Endothelial cell of umbilical vein (primary cell): ENCODE measurements around the gene FLRT1. TPM values are rescaled to one million over a fixed set of nuclear protein-coding genes. Genes with fewer than 3 reads are reported as not detected.

Source experiments
- BruUV-seq: library from RNA; stranded (reverse); fragments of 400-500 nt; replicated peaks from 2 replicates; lab custom pipeline; 2021; lab: Mats Ljungman, UMichigan
- CTCF ChIA-PET: fragments of 300-600, 350-600 bp; sonication (Branson Sonifier 250); formaldehyde crosslinking; loops from one replicate; lab custom pipeline; 2021; ENCODE audit warnings: antibody characterized with exemption, inconsistent platforms; lab: Charles Lee
- POLR2A ChIA-PET: fragments of 300-600, 350-600 bp; sonication (Branson Sonifier 250); formaldehyde crosslinking; loops from one replicate; lab custom pipeline; 2021; ENCODE audit warnings: antibody characterized with exemption, inconsistent platforms; lab: Charles Lee
- DNase-seq: peaks from one replicate; pipeline ENCODE4 v3.0.0-alpha.2; 2011; ENCODE audit warnings: low read depth, low spot score
- FAIRE-seq: peaks from 2 replicates; lab custom pipeline; 2011; peaks lifted over from hg19 to GRCh38; lab: Jason Lieb, UNC
- H2AFZ ChIP-seq: 2 replicates; pipeline ENCODE4 v1.6.0; 2012; ENCODE audit warnings: low read depth, low read length, control low read depth, inconsistent platforms
- H3K27ac ChIP-seq: 2 replicates; pipeline ENCODE4 v1.5.1; 2011; ENCODE audit warnings: low read depth, mild to moderate bottlenecking, control low read depth, low read length, moderate library complexity; ENCODE audit not compliant: insufficient read depth
- H3K27me3 ChIP-seq, 2 experiments: 2 replicates each; pipeline versions ENCODE4 v1.6.0 to v1.6.1; 2011; ENCODE audit warnings: low read length in 2 of 2, mixed read lengths in 1 of 2; ENCODE audit not compliant: control insufficient read depth in 2 of 2, insufficient read depth in 2 of 2
- H3K36me3 ChIP-seq, 2 experiments: 2 replicates in 1 of 2; 3 replicates in 1 of 2; pipeline ENCODE4 v1.5.1; 2011; ENCODE audit warnings: low read length in 2 of 2, mild to moderate bottlenecking in 1 of 2, moderate library complexity in 1 of 2; ENCODE audit not compliant: control insufficient read depth in 2 of 2, insufficient read depth in 2 of 2; ENCODE audit errors: extremely low read depth in 1 of 2
- H3K4me1 ChIP-seq: 3 replicates; pipeline ENCODE4 v1.5.1; 2011; ENCODE audit warnings: mild to moderate bottlenecking, low read length; ENCODE audit not compliant: control insufficient read depth, insufficient read depth; ENCODE audit errors: extremely low read depth
- H3K4me2 ChIP-seq: 2 replicates; pipeline ENCODE4 v1.6.1; 2011; ENCODE audit warnings: low read length, control low read depth, mixed read lengths; ENCODE audit not compliant: insufficient read depth
- H3K4me3 ChIP-seq, 3 experiments: fragments of 200-600 bp in 1 of 3; sonication (generic), shearing (Covaris generic) in 1 of 3; replicated peaks in 1 of 3; 2 replicates each; pipeline ENCODE4 v1.5.1; 2011 to 2016; ENCODE audit warnings: control low read depth in 3 of 3, low read length in 3 of 3, mild to moderate bottlenecking in 2 of 3, inconsistent platforms in 1 of 3, low read depth in 1 of 3, moderate library complexity in 1 of 3; ENCODE audit not compliant: insufficient read depth in 1 of 3
- H3K79me2 ChIP-seq: 2 replicates; pipeline ENCODE4 v1.6.0; 2012; ENCODE audit warnings: low read length, inconsistent platforms; ENCODE audit not compliant: control insufficient read depth, insufficient read depth
- H3K9ac ChIP-seq: replicated peaks from 2 replicates; pipeline ENCODE3; 2011; ENCODE audit warnings: low read length, control low read depth; ENCODE audit not compliant: insufficient read depth; ENCODE audit errors: extremely low read depth
- H3K9me1 ChIP-seq: replicated peaks from 3 replicates; pipeline ENCODE4 v1.6.0; 2011; ENCODE audit warnings: mild to moderate bottlenecking, low read length; ENCODE audit not compliant: control insufficient read depth, insufficient read depth; ENCODE audit errors: extremely low read depth
- H3K9me3 ChIP-seq: replicated peaks from 2 replicates; pipeline ENCODE4 v1.5.1; 2012; ENCODE audit warnings: low read length, inconsistent platforms; ENCODE audit not compliant: control insufficient read depth, insufficient read depth
- H4K20me1 ChIP-seq: replicated peaks from 2 replicates; pipeline ENCODE3; 2011; ENCODE audit warnings: mild to moderate bottlenecking, low read length; ENCODE audit not compliant: control insufficient read depth, insufficient read depth; ENCODE audit errors: extremely low read depth
- EZH2 ChIP-seq: IDR thresholded peaks from 2 replicates; pipeline ENCODE4 v1.6.1; 2012; ENCODE audit warnings: borderline replicate concordance, low read depth, mild to moderate bottlenecking, moderate library complexity, low read length, inconsistent platforms; ENCODE audit not compliant: severe bottlenecking
- FOS ChIP-seq: IDR thresholded peaks from 2 replicates; pipeline ENCODE4 v1.6.1; 2011; ENCODE audit warnings: mild to moderate bottlenecking, low read length, moderate library complexity, borderline replicate concordance; ENCODE audit not compliant: insufficient read depth
- GATA2 ChIP-seq: IDR thresholded peaks from 2 replicates; pipeline ENCODE4 v1.7.0; 2011; ENCODE audit warnings: low read depth, mild to moderate bottlenecking, moderate library complexity, mixed read lengths, low read length; ENCODE audit not compliant: insufficient read length, insufficient read depth
- JUN ChIP-seq: IDR thresholded peaks from 2 replicates; pipeline ENCODE4 v1.6.1; 2011; ENCODE audit warnings: borderline replicate concordance, low read depth; ENCODE audit not compliant: insufficient read length, insufficient read depth
- MYC ChIP-seq: IDR thresholded peaks from one replicate; pipeline ENCODE4 v1.6.1; 2011; ENCODE audit warnings: mild to moderate bottlenecking, low read depth, low read length
- POLR2A ChIP-seq: IDR thresholded peaks from 2 replicates; pipeline ENCODE4 v1.6.1; 2012; ENCODE audit warnings: low read depth, mild to moderate bottlenecking, control low read depth, low read length
- POLR2AphosphoS5 ChIP-seq: IDR thresholded peaks from 2 replicates; pipeline ENCODE4 v1.6.1; 2012; ENCODE audit warnings: low read depth, mild to moderate bottlenecking, control low read depth, low read length, moderate library complexity; ENCODE audit not compliant: insufficient read depth
- dilution Hi-C: fragments of 300-500 bp; cut with MboI; formaldehyde crosslinking; loops from one replicate; pipeline ENCODE4 v1.15.0; 2019; ENCODE audit warnings: low sequenced_read_pairs; ENCODE audit not compliant: extremely low pct_ligation_motif_present
- intact Hi-C: fragments of 100-400 bp; cut with micrococcal nuclease; formaldehyde crosslinking; loops from one replicate; pipeline ENCODE4 v1.10.0; 2022
- polyA plus RNA-seq, 4 experiments: library from polyadenylated mRNA; depleted of rRNA in 3 of 4; stranded (reverse) in 3 of 4; unstranded in 1 of 4; fragments of >200 nt; gene quantifications; 2 replicates each; pipeline versions ENCODE4 v1.2.1 to v1.2.3, GENCODE V29; 2011 to 2012; ENCODE audit warnings: missing spikeins in 1 of 4
- total RNA-seq: library from RNA; stranded (reverse); gene quantifications from 2 replicates; pipeline ENCODE4 v1.2.3, GENCODE V29; 2021
- TF ChIP-seq, protein P1 (sequence below), 2 donors: IDR thresholded peaks; 1 replicate in 1 of 2; 2 replicates in 1 of 2; pipeline ENCODE4 v1.5.1; 2011; ENCODE audit warnings: low read length in 2 of 2, mild to moderate bottlenecking in 2 of 2, moderate library complexity in 2 of 2, control low read depth in 1 of 2, inconsistent platforms in 1 of 2, low read depth in 1 of 2; ENCODE audit not compliant: insufficient read depth in 1 of 2; ENCODE audit errors: extremely low read depth in 1 of 2

Gene FLRT1
- total and polyA plus RNA-seq, 2 donors (not counting 3 experiments of a cell fraction or from before 2014, with no cell fraction given), result not detected

DNA sequence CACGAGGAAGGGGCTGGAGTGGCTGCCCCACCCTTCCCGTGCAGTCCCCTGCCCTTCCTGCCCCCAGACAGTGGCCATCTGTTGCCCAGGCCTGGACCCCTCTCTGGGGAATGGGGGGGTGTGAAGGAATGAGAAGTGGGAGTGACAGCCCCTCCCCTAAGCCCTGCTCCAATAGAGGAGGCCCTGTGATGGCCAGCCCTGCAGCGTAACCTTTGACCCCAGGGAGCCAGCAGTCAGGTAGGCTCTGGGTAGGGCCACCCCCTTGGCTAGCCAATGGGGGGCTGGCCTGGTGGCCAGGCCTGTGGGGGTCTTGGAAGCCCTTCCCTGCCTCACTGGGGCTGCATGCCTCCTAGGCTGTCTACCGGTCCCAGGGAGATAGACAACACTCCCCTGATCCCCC is 6.6 kb downstream of the FLRT1 start:
- Histone ChIP-seq H4K20me1 (no peaks in the 10 kb centered on the region), H3K9me3 (no peaks in the 10 kb centered on the region), H3K27ac (no peak overlapping the region), H3K27me3 (peaks cover 3 to 4% of the 10 kb centered on the region in 2 experiments), H3K9me1 (no peaks in the 10 kb centered on the region), H3K79me2 (no peaks in the 10 kb centered on the region), H2AFZ (no peak overlapping the region), H3K4me2 (no peak overlapping the region), H3K9ac (no peak overlapping the region), H3K36me3 (no peaks in the 10 kb centered on the region), H3K4me1 (no peaks in the 10 kb centered on the region), H3K4me3 (no peak overlapping the region)
- DNase-seq, result no peak
- no peak for FAIRE-seq
- CTCF ChIA-PET, result interaction anchor here (0.9 kb wide), 1 partner anchor 17 kb away, joined by 3 read pairs; no protein-coding TSS in a partner anchor
- BruUV-seq, result no TSS peak
- intact Hi-C loops (no loop called here), dilution Hi-C loops (no loop called here)
- POLR2A ChIA-PET, result no interaction called here
- TF ChIP-seq, protein P1, sequence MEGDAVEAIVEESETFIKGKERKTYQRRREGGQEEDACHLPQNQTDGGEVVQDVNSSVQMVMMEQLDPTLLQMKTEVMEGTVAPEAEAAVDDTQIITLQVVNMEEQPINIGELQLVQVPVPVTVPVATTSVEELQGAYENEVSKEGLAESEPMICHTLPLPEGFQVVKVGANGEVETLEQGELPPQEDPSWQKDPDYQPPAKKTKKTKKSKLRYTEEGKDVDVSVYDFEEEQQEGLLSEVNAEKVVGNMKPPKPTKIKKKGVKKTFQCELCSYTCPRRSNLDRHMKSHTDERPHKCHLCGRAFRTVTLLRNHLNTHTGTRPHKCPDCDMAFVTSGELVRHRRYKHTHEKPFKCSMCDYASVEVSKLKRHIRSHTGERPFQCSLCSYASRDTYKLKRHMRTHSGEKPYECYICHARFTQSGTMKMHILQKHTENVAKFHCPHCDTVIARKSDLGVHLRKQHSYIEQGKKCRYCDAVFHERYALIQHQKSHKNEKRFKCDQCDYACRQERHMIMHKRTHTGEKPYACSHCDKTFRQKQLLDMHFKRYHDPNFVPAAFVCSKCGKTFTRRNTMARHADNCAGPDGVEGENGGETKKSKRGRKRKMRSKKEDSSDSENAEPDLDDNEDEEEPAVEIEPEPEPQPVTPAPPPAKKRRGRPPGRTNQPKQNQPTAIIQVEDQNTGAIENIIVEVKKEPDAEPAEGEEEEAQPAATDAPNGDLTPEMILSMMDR (IDR thresholded peaks at IDR 0.05; ENCODE audit: extremely low read depth in 1 of 2, insufficient read depth in 1 of 2, low read depth in 1 of 2, low read length in 2 of 2), result no peak
- TF ChIP-seq JUN (no peak), EZH2 (no peak), POLR2AphosphoS5 (no peak), GATA2 (no peak), POLR2A (no peak), MYC (no peak), FOS (no peak)
